ENCODE results near the gene P2RY14.
A peak's percentile ranks its signal among the peaks of the same experiment; 100 is the strongest.

Gene P2RY14

DNA sequence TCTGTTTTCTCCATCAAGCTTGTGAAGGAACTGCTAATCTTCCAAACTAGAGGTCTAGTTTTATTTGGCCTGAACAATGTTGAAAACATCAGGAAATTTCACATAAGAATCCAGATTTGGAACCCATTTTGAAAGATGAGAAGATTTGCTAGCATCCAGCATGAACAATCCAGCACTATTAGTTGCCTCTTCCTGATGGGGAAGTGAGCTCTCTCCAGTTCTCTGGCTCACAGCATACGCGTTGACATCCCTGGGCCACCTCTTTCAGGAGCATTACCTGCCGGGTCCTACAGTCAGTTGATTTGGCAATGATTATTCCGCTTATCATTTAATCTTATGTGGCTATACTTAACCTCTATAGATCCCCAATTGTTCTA lies 27.4 kb upstream of the P2RY14 start:
- DNase-seq (ENCODE audit: low read depth): no peak
- TF ChIP-seq, protein P1, sequence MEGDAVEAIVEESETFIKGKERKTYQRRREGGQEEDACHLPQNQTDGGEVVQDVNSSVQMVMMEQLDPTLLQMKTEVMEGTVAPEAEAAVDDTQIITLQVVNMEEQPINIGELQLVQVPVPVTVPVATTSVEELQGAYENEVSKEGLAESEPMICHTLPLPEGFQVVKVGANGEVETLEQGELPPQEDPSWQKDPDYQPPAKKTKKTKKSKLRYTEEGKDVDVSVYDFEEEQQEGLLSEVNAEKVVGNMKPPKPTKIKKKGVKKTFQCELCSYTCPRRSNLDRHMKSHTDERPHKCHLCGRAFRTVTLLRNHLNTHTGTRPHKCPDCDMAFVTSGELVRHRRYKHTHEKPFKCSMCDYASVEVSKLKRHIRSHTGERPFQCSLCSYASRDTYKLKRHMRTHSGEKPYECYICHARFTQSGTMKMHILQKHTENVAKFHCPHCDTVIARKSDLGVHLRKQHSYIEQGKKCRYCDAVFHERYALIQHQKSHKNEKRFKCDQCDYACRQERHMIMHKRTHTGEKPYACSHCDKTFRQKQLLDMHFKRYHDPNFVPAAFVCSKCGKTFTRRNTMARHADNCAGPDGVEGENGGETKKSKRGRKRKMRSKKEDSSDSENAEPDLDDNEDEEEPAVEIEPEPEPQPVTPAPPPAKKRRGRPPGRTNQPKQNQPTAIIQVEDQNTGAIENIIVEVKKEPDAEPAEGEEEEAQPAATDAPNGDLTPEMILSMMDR (IDR thresholded peaks at IDR 0.05; ENCODE audit: control insufficient read depth, insufficient read depth, low read depth, low read length, missing control alignments): no peak
- H3K4me3 ChIP-seq (ENCODE audit: control insufficient read depth, low read depth, low read length): no peak overlapping the region

DNA sequence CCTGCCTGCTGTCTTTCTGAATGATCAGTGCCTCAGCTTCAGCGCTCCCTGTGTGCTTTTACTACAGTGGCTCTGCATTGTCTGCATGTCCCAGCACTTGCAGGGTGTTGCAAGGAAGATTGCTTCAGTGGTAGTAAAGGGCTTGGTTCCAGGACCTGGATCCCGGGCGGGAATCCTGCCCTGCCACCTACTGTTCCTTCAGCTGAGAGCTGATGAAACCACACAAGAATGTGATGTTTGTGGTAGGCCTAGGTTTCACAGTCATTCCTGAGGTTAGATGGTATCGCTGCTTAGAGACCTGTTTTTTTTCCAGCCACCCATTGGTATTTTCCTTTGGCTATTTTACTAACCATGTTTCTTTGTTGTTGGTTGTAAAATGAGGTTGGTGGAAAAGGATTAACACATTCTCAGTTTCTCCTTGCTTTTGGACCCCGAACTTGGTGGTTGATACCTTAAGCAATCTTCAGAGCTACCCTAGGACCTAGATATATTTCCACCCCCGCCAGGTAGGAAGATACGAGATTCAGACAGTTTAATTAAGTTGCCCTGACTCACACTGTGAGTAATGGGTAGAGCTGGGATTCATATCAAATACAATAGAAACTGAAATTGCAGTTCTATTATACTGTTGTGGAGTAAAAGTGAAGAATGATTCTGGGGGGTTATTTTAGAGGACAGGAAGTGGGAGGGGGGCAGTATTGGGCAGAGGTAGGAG lies 26.9 kb upstream of the P2RY14 start:
- DNase-seq (ENCODE audit: low read depth): peak; percentile 94
- TF ChIP-seq, protein P1 (IDR thresholded peaks at IDR 0.05; ENCODE audit: control insufficient read depth, insufficient read depth, low read depth, low read length, missing control alignments): no peak
- H3K4me3 ChIP-seq (ENCODE audit: control insufficient read depth, low read depth, low read length): no peak overlapping the region

DNA sequence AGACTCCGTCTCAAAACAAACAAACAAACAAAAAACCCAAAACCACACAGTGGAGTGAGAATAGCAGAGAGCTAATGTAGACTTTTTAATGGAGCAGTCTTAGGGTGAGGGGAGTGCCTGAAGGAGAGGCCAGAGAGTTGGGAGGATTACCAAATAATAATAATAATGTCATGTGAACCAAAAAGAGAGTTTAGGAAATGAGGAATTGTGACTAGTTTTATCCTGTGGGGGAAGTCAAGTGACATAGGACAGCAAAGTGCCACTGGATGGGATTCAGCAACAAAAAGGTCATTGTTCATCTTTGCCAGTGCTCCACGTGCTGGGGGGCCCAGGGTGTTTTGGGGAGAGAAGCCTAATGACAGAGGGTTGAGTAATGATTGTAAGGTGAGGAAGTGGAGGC lies 25.4 kb upstream of the P2RY14 start:
- TF ChIP-seq, protein P1 (IDR thresholded peaks at IDR 0.05; ENCODE audit: control insufficient read depth, insufficient read depth, low read depth, low read length, missing control alignments): no peak
- no peak overlapping the region for H3K4me3 ChIP-seq (ENCODE audit: control insufficient read depth, low read depth, low read length)
- DNase-seq (ENCODE audit: low read depth): no peak

DNA sequence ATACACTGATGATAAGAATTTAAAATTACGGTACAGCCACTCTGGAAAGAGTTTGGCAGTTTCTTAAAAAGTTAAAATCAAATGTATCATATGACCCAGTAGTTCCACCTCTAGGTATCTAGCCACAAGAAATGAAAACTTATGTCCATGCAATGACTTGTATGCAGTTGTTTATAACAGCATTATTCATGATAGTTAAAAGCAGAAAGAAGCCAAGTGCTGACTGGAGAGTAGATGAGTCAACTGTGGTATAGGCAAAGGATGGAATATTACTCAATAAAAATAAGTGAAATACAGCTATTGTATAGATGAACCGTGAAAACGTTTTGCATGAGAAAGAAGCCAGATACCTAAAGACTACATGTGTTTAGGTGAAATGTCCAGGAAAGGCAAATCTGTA lies 23.4 kb upstream of the P2RY14 start:
- TF ChIP-seq, protein P1 (IDR thresholded peaks at IDR 0.05; ENCODE audit: control insufficient read depth, insufficient read depth, low read depth, low read length, missing control alignments): no peak
- no peak for DNase-seq (ENCODE audit: low read depth)
- H3K4me3 ChIP-seq (ENCODE audit: control insufficient read depth, low read depth, low read length): no peak overlapping the region

DNA sequence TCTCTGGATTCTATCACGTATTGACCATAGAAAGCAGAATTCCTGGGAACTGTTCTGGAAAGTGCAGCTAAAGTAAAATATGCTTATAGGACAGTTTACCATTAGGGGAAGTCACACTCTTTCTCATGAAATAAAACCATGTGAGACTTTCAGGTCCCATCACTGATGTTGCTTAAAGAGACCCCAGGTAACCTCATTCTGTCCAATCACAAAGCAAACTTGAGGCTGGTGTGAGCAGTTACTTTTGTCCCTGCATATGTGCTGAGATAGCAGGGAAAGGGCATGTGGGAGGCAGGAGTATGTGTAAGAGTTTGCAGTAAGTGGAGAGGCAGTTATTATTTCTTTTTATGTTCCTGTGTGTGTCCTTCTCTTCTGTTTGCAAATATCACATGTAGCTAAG lies 22.2 kb upstream of the P2RY14 start:
- TF ChIP-seq, protein P1 (IDR thresholded peaks at IDR 0.05; ENCODE audit: control insufficient read depth, insufficient read depth, low read depth, low read length, missing control alignments): no peak
- H3K4me3 ChIP-seq (ENCODE audit: control insufficient read depth, low read depth, low read length): no peak overlapping the region
- no peak for DNase-seq (ENCODE audit: low read depth)

DNA sequence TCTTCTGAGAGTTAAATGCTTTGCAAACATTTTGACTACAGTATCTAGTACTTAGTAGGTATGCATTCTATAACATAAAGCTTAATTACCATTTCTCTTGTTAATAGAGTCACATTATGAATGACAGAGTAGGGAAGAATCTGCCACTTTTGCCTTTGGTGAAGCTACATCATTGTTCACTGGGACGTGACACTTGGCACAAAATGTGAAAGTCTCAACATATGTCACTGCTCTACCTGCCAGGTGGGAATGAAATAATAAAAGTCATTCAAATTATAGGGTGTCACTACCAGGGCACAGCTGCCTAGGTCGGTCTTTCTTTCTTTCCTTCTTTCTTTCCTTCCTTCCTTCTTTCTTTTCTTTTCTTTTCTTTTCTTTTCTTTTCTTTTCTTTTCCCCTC lies 20.7 kb upstream of the P2RY14 start:
- DNase-seq (ENCODE audit: low read depth): no peak
- H3K4me3 ChIP-seq (ENCODE audit: control insufficient read depth, low read depth, low read length): no peak overlapping the region
- TF ChIP-seq, protein P1 (IDR thresholded peaks at IDR 0.05; ENCODE audit: control insufficient read depth, insufficient read depth, low read depth, low read length, missing control alignments): no peak
